GM03348 (cell line): Measurements from ENCODE around the gene TMPRSS11A.

Experiments
- DNase-seq: peaks from one replicate; pipeline ENCODE4 v3.0.0; 2012; ENCODE audit warnings: low spot score

Gene TMPRSS11A

GRCh38 chr4:67869580-67870190, 93.6 kb downstream of the TMPRSS11A start:
- DNase-seq: no peak

- no peak for DNase-seq
These were observed 101.8 kb downstream of the TMPRSS11A start for GRCh38 chr4:67861513-67861912.
